ENCODE measurements around the gene TNNC1.
A peak's percentile ranks its signal among the peaks of the same experiment; 100 is the strongest.

Gene TNNC1

GRCh38 chr3:52458770-52459545, 5.1 kb upstream of the TNNC1 start:
- DNase-seq (ENCODE audit: low read depth): no peak

DNA sequence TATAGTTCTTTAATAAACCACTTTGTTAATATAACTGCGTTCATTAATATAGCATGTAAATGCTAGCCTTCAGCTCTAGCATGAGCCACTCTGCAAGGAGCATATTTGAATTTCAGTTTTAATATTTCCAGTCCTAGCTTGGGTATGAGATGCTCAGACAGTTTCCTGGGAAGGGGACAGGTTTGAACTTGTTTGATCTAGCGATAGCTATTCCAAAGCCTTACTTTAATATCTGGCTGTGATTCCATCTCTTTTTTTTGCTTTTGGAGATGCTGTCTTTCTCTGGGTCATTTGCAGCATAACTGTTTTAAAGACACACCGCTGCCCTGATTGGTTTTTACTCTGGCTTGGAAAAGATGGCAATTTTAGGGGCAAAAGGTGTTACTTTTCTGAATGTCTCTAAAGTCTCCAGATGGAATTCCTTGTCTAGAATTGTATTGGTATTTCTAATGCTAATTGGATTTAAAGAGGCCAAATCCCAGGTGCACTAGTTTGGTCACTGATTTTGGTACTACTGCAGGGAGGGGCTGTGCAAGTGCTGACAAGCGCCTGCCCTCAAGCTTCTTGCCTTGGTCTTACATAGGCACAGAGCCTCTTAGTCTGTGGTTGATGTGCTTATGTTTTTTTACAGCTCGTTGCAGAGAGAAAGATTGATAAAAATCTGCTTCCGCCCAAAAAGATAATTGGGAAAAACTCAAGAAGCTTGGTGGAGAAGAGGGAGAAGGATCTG, 4.4 kb upstream of the TNNC1 start:
- DNase-seq (ENCODE audit: low read depth): no peak

- no peak for DNase-seq (ENCODE audit: low read depth)
Observed at GRCh38 chr3:52456800-52457183, 3.0 kb upstream of the TNNC1 start.

DNA sequence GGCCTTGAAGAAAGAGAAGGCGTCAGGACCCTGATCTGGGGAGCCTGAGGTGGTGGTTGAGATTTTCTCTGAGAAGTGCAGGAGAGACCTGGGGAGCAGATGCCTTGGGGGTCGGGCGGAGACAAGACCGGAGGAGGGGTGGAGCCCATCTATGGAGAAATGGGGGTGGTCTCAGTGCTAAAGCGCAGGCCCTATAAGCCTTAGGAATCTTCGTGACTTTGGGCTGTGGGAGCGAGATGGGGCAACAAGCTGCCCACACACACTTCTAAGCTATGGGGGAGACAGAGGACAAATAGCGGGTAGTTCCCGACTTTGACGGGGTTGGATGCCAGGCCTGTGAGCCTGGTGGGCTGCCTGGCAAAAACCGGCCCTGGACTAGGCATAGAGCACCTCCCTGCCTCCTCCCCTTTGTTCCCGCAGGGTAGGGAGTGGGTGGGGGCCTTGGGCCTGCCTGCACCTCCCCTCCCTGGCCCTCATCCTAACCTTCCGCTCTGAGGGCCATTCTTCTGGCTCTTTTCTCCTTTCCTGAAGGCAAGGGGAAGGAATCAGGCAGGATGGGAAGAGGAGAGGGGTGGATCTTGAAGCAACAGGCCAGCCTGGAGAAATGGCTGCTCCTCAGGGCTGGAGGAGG, 2.4 kb upstream of the TNNC1 start:
- DNase-seq (ENCODE audit: low read depth): no peak

- peak; percentile 14 for DNase-seq (ENCODE audit: low read depth)
Observed at GRCh38 chr3:52455283-52456168, 1.7 kb upstream of the TNNC1 start, which contains the start of gene NISCH. TSS of gene NISCH (plus strand) at chr3:52455604. CDS start at chr3:52455642, 38 bp downstream.

- DNase-seq (ENCODE audit: low read depth): no peak
Observed at GRCh38 chr3:52454938-52455282, 1.1 kb upstream of the TNNC1 start.

DNA sequence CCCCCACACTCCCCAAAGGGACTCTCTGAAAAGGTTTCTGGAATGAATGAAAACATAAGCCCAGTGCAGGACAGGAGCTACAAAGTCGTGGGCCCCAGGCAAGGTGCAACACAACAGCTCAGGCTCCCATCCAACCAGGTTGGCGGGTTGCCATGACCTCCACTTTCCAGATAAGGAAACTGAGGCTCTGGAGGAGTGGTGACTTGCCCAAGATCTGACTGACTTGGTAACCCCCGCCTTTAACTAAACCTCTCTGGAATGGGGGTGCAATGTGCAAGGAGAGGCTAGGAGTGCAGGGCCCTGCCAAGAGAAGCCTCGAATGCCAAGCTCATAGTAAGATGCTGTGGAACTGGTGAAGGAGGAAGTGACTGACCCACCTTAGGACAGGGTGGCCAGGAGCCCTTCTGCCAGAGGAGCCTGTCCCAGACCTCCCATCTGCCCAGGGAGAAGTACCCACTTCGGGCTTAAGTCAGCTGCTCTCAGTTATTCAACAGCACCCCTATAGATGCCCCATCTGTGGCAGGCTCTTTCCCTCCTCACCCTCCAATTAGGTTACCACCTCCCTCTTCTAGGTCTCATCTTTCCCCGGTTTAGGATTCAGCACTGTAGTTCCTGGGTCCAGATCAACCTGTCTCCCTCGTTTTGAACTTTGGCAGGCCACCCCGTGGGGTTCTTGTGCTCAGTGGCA, 553 bp upstream of the TNNC1 start:
- no peak for DNase-seq (ENCODE audit: low read depth)

DNA sequence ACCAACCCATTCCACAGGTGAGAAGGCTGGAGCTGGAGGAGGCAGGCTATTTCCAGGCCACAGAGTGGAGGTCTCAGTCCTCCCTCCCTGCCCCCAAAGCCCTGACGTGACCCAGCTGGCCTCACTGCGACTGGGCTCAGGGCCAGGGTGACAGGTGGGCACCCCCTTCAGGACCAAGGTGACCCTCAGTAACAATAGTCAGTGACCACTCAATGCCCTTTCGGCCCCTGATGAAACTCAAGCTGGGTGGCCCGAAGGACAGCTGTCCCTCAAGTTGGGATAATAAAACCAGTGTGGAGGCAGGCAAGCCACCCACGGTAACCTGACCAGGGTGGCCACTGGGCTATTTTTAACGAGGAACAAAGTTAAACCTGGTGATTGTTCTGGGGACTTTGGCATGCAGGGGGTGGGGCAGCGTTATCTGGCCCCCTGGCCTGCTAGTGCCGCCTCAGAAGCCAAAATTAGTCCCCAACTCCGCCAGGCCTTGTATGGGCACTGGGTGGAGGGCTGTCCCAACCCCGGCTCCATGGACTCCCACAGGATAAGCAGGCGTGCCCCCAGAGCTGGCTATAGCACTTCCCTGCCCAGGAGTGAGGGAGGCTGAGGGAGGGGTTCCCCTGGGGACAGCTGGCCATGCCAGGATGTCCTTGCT, 1.1 kb downstream of the TNNC1 start:
- no peak for DNase-seq (ENCODE audit: low read depth)

- no peak for DNase-seq (ENCODE audit: low read depth)
Observed at GRCh38 chr3:52452126-52452525, 1.7 kb downstream of the TNNC1 start.

DNA sequence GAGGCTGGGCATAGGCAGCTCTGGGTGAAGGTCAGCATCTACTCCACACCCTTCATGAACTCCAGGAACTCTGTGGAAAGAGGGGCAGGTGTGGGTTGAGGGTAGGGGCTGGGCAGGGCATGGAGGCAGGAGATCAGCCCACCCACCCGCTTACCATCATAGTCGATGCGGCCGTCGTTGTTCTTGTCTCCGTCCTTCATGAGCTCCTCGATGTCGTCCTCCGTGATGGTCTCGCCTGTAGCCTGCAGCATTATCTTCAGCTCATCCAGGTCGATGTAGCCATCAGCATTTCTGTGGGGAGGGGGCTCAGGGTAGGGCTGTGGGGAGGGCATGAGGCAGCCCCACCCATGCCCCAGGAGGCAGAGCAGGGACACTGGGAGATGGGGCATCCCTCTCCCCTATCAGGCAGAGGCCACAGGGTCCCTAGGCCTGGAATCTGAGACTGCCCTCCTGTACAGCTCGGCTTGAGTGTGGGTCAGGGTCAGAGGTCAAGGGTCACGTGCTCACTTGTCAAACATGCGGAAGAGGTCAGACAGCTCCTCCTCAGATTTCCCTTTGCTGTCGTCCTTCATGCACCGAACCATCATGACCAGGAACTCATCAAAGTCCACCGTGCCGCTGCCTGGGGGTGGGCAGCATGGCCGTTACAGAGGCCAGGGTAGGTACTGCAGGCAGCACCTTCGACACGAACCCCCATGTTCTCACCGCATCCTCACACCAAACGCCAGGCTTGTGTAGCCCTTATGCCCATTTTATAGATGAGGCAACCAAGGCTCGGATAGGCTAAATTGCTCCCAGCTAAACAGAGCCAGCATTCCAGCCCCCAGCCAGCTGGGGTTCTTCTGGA, 2.4 kb downstream of the TNNC1 start:
- no peak for DNase-seq (ENCODE audit: low read depth)

GRCh38 chr3:52450489-52451236, 3.2 kb downstream of the TNNC1 start:
- DNase-seq (ENCODE audit: low read depth): no peak

- DNase-seq (ENCODE audit: low read depth): no peak
Observed at GRCh38 chr3:52447512-52448355, 6.1 kb downstream of the TNNC1 start.

- DNase-seq (ENCODE audit: low read depth): no peak
Observed at GRCh38 chr3:52446631-52447511, 7.0 kb downstream of the TNNC1 start.

GRCh38 chr3:52446042-52446441, 7.8 kb downstream of the TNNC1 start:
- DNase-seq (ENCODE audit: low read depth): no peak

- DNase-seq (ENCODE audit: low read depth): no peak
Observed at GRCh38 chr3:52444860-52445793, 8.7 kb downstream of the TNNC1 start, which contains the start of gene SEMA3G. TSS of gene SEMA3G (minus strand) at chr3:52445103. CDS start at chr3:52445027, 76 bp downstream.
